SK-N-MC (cell line): ENCODE data around the gene KCNK13.

ENCODE experiments used
- EZH2 ChIP-seq: fragments of 200-600 bp; sonication (generic); IDR thresholded peaks from one replicate; pipeline ENCODE4 v1.6.1; 2017; ENCODE audit warnings: antibody characterized with exemption
- POLR2AphosphoS5 ChIP-seq: IDR thresholded peaks from 2 replicates; pipeline ENCODE4 v1.6.1; 2012; ENCODE audit warnings: mild to moderate bottlenecking, low read depth, low read length, borderline replicate concordance

DNA sequence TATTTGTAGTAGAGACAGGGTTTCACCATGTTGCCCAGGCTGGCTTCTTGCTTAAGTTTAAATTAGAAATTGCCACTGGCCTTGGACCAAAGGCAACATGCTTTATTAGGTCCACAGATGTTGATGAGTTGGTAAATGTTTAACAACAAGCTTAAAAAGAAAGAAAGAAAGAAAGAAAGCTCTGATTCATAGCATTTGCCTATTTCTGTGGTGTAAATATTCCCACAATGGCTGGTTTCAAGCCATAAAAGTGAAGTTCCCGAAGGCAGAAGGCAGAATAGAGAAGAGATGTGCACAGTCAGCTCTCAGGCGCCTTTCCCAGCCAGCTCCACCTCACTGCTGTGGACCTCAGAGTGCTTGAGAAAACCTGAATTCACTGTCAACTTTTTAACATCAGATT, 26.4 kb downstream of the KCNK13 start:
- no peak for TF ChIP-seq EZH2
- no peak for TF ChIP-seq POLR2AphosphoS5
